Amniotic epithelial cell (primary cell): ENCODE data around the gene ARRDC3.
A peak's percentile ranks its signal among the peaks of the same experiment; 100 is the strongest.
"Not testable (repeated sequence)": the region's sequence is repeated elsewhere in the genome, so short reads cannot be mapped to it uniquely, and the experiment has no call there.

Source experiments
- DNase-seq: peaks from one replicate; pipeline ENCODE4 v3.0.0-alpha.2; 2010; ENCODE audit warnings: low read depth

Gene ARRDC3

GRCh38 chr5:91359962-91360609 lies 23.0 kb downstream of the ARRDC3 start:
- peak; percentile 80 for DNase-seq

GRCh38 chr5:91357806-91358205 lies 25.3 kb downstream of the ARRDC3 start:
- DNase-seq, result peak; percentile 51

GRCh38 chr5:91357012-91357634 lies 26.0 kb downstream of the ARRDC3 start:
- no peak for DNase-seq

- DNase-seq, result not testable (repeated sequence)
These were observed 28.2 kb downstream of the ARRDC3 start for GRCh38 chr5:91354867-91355266.

DNA sequence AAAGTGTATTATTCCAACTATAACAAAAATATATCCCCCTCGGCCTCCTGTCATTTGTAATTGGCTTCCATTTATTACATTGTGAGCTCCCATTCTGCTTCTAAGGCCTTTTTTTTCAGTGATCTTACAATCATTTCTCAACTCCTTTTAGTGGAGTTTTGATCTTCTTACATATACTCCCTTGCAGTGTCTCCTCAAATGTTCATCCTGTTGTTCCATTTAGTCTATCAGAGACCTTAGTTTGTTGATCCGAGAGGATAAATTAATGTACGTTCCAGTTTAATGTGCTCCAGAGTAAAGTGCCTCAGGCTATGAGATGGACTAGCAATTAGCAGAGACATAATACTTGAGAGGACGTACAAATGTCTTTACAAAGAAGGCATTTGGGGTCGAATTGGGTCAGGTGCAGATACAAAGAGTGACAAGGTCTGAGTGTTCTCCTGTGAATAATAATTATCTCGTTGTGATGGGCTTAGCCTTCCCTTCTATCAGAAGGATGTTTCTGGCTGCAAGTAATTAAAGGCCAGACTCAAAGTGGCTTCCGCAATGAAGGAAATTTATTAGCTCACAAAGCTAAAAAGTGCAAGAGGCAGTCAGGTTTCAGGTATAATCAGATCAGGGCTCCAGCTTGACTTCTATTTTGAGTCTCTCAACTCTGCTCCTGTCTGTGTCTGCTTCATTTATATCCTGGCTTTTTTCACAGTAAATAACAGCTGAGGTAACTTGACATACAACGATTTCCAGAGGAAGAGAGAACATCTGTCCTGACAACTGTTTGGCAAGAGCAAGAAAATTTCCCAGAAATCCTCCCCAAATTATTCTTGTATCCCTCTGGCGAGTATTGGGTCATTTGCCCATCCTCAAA lies 30.1 kb downstream of the ARRDC3 start:
- DNase-seq, result no peak

DNA sequence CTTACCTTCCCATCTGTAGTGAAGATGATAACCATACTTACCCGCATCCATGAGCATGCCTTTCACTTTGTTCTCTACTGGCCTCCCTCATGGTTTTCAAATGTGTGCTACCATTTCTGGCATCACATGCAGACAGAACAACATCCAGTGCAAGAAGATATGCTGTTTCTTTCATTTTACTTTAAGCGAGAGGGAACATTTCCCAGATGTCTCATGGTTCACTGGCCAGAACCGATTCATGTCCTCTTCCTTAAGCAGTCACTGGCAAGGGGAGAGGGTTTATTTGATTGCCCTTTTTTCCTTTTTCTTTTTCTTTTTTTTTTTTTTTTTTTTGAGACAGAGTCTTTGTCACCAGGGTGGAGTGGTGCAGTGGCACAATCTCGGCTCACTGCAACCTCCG lies 37.7 kb downstream of the ARRDC3 start:
- DNase-seq, result no peak

- DNase-seq, result not testable (repeated sequence)
These were observed 38.4 kb downstream of the ARRDC3 start for GRCh38 chr5:91344661-91345200.

DNA sequence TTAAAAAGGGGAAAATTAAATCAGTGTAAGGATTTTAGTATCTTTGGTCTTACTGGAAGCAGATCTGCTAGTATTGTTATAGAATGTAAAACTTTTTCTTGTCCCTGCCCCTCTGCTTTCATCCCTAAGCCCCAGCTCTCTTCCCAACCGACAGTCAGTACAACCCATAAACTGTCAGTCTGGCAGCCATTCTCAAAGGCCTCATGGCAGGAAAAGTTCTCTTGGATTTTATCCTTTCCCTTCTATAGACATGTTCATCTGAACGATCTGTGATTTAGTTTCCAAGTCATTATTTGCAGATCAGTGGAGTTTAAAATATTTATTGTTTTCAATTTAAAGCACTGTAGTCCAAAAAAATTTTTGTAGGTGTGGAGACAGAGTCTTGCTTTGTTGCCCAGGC lies 39.2 kb downstream of the ARRDC3 start:
- DNase-seq, result no peak

DNA sequence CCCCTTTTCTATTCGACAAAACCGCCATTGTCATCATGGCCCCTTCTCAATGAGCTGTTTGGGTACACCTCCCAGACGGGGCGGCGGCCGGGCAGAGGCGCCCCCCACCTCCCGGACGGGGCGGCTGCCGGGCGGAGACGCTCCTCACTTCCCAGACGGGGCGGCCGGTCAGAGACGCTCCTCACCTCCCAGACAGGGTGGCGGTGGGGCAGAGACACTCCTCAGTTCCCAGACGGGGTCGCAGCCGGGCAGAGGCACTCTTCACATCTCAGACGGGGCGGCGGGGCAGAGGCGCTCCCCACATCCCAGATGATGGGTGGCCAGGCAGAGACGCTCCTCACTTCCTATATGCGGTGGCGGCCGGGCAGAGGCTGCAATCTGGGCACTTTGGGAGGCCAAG lies 40.2 kb downstream of the ARRDC3 start:
- not testable (repeated sequence) for DNase-seq

GRCh38 chr5:91341154-91341553 lies 42.0 kb downstream of the ARRDC3 start:
- DNase-seq, result no peak

DNA sequence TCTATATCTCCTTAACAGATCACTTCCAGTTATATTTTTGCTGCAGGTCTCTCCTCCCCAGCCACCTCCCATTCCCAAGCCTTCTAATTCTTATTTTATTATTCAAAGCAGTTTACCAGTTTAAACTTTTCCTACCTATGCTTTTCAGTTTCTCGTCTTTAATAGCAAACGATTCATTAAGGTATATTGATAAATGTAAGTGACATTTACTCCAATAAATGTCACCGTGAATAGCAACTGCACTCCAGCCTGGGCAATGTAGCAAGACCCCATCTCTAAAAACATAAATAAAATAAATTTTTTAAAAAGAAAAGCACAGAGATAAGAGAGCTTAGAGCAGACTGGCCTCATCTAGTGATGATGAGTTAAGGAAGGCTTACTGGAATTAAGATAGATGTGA lies 42.6 kb downstream of the ARRDC3 start:
- no peak for DNase-seq

DNA sequence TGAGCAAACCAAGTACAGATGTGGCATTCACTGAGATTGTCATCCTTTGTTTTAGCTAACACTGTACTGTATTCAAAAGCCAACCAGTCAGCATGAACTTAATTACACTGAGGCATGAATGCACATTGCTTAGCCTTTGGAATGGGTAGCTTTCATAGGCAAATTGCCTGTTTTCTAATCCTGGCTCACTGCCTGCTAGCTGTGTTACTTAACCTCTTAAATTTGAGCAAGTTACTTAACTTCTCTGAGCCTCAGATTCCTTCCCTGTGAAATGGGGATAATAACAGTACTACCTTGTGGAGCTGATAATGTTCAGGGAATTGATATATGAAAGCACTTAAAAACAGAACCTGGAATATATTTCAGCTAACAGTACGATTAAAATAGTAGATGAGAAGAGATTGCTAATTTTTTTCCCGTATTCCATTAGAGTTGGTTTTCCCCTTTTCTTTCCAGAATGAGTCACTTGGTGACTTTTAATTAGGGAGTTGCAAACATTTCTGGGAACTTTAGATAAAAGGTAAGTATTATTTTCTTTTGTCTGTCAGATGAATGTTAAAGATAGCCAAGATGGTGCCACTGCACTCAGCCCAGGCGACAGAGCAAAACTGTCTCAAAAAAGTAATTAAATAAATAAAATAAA lies 43.9 kb downstream of the ARRDC3 start:
- no peak for DNase-seq

DNA sequence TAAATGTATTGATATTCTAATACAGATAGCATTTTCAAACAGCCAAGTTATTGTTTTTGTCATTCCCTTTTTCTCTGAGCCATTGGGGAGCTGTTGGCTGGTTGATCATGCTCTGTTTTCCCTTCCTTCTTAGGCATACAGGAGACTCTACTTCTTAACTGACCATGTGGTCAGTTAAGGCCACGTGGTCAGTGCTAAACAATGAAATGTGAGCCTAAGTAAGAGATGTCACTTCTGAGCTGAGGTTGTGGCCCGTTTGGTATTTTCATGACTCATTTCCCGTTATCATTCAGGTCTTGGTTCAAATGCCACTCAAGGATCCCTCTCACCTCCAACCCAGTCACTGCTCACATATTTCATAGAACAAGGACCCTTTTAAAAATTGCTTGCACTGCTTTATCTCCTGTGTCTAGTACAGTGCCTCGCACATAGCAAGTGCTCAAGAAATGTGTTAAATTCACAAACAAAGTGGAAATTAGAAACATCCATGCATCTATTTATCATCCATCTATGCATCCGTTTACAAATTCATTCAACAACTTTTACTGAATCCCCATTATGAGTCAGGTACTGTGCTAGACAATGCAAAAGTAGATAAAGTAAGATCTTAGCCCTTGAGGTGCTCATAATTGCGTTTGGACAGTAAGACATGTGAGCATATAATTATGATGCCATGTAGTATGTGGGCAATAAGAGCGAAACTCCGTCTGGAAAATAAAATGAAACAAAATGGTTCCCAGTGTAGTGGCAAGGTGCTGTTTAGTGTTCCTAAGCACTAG lies 50.7 kb downstream of the ARRDC3 start:
- peak; percentile 66 for DNase-seq

GRCh38 chr5:91331705-91332104 lies 51.4 kb downstream of the ARRDC3 start:
- DNase-seq, result no peak

DNA sequence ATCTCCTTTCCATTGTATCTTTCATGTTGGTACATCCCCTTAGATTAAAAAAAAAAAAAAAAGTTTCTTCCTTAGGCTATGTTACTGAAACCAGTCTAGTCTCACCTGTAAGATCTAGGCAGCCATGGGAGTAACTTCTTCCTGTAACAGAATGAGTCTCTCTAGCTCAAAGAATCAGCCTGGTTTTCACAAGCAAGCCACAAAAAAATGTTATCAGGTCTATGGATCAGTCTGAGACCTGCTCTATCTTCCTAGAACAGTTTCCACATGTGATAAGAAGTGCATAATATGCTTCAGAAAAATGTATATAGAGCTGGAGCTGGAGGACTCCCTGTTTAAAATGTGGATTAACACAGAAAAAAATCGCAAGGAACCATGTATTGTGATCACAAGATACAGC lies 53.8 kb downstream of the ARRDC3 start:
- no peak for DNase-seq

DNA sequence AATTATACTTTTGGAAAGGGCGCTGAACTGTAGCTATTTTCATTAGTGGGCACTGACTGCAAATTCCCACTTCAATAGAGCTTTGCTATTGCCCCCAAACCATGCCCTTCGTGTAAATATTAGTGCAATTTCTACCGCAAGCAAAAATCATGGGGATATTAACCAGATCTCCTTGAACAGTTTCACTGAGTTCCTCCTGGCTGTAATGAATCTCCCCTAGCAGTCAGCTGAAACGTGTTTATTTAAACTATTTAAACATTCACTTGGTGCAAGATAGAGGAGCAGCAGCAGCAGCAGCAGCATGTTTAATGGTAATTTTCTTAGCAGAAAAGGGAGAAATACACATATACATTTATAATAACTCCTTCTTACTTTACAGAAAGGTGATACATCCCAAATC lies 54.4 kb downstream of the ARRDC3 start:
- peak; percentile 33 for DNase-seq

DNA sequence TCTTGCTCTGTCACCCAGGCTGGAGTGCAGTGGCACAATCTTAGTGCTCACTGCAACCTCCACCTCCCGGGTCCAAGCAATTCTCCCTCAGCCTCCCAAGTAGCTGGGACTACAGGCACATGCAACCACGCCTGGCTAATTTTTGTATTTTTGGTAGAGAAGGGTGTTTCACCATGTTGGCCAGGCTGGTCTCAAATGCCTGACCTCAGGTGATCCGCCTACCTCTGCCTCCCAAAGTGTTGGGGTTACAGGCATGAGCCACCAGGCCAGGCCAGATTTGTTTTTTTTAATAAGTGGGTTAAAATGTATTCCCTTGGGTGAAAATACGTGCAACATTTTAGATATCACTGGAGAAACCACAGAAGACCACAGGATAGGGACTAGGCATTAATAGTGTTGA lies 60.1 kb downstream of the ARRDC3 start:
- not testable (repeated sequence) for DNase-seq

DNA sequence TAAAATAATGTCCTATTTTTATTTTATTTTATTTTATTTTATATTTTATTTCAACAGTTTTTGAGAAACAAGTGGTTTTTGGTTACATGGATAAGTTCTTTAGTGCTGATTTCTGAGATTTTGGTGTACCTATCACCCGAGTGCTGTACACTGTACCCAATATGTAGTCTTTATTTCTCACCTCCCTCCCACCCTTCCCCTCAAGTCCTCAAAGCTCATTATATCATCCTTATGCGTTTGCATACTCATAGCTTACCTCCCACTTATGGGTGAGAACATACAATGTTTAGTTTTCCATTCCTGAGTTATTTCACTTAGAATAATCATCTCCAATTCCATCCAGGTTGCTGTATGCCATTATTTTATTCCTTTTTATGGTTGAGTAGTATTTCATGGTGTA lies 63.5 kb downstream of the ARRDC3 start:
- no peak for DNase-seq

GRCh38 chr5:91318724-91319123 lies 64.4 kb downstream of the ARRDC3 start:
- no peak for DNase-seq
